GM10266 (cell line): ENCODE data around the gene KLHDC8A.
"Not testable (repeated sequence)": the region's sequence is repeated elsewhere in the genome, so short reads cannot be mapped to it uniquely, and the experiment has no call there.

Experiments
- DNase-seq: peaks from one replicate; pipeline ENCODE4 v3.0.0; 2012; ENCODE audit errors: extremely low spot score
- CTCF ChIP-seq: IDR thresholded peaks from 2 replicates; pipeline ENCODE4 v1.5.1; 2012; ENCODE audit warnings: mild to moderate bottlenecking, low read depth; ENCODE audit not compliant: control insufficient read depth, insufficient read depth; ENCODE audit errors: missing control alignments

The KLHDC8A gene

GRCh38 chr1:205387845-205388244 lies 31.1 kb upstream of the KLHDC8A start:
- TF ChIP-seq CTCF = no peak
- no peak for DNase-seq

GRCh38 chr1:205382990-205383389 lies 26.3 kb upstream of the KLHDC8A start:
- DNase-seq = not testable (repeated sequence)

- DNase-seq = no peak
- TF ChIP-seq CTCF = no peak
These were observed 25.8 kb upstream of the KLHDC8A start for GRCh38 chr1:205382561-205382960.

- no peak for TF ChIP-seq CTCF
- no peak for DNase-seq
These were observed 24.6 kb upstream of the KLHDC8A start for GRCh38 chr1:205381305-205381704.

GRCh38 chr1:205380882-205381281 lies 24.2 kb upstream of the KLHDC8A start:
- no peak for TF ChIP-seq CTCF
- no peak for DNase-seq

GRCh38 chr1:205379056-205379455 lies 22.3 kb upstream of the KLHDC8A start:
- TF ChIP-seq CTCF = no peak
- DNase-seq = no peak

- no peak for DNase-seq
- no peak for TF ChIP-seq CTCF
These were observed 20.6 kb upstream of the KLHDC8A start for GRCh38 chr1:205377355-205377754.

- no peak for DNase-seq
- no peak for TF ChIP-seq CTCF
These were observed 20.0 kb upstream of the KLHDC8A start for GRCh38 chr1:205376739-205377138.
